Esophagus muscularis mucosa (tissue), 3 donors: ENCODE measurements around the gene HHIP.

Experiments
- CTCF ChIP-seq, 3 experiments: fragments of 200-600 bp in 2 of 3; fragments of 450-650 bp in 1 of 3; sonication (generic) in 2 of 3; IDR thresholded peaks; one replicate each; pipeline ENCODE4 v1.5.1; 2017 to 2019; ENCODE audit warnings: antibody characterized with exemption in 3 of 3, mild to moderate bottlenecking in 2 of 3, moderate library complexity in 1 of 3
- POLR2A ChIP-seq: fragments of 450-650 bp; IDR thresholded peaks from one replicate; pipeline ENCODE4 v1.6.1; 2017; ENCODE audit warnings: antibody characterized with exemption, moderate library complexity, mild to moderate bottlenecking, low read depth
- POLR2AphosphoS5 ChIP-seq, 2 donors: sonication (generic); formaldehyde crosslinking; IDR thresholded peaks; one replicate each; pipeline ENCODE4 v1.6.1; 2017; ENCODE audit warnings: antibody characterized with exemption in 2 of 2

- no peak for TF ChIP-seq CTCF (IDR thresholded peaks at IDR 0.05)
- no peak for TF ChIP-seq POLR2A
- no peak for TF ChIP-seq POLR2AphosphoS5 (IDR thresholded peaks at IDR 0.05)
These were observed 136.4 kb downstream of the HHIP start for GRCh38 chr4:144782345-144782744.
